GM19035 (cell line): ENCODE measurements around the gene ELOVL5.
"Not testable (repeated sequence)": the region's sequence is repeated elsewhere in the genome, so short reads cannot be mapped to it uniquely, and the experiment has no call there.

Experiments used
- ATAC-seq: cut with Tn5 transposase; IDR thresholded peaks from one replicate; pipeline ENCODE4 v1.9.1; 2021; ENCODE audit not compliant: unreplicated experiment

ELOVL5 gene

DNA sequence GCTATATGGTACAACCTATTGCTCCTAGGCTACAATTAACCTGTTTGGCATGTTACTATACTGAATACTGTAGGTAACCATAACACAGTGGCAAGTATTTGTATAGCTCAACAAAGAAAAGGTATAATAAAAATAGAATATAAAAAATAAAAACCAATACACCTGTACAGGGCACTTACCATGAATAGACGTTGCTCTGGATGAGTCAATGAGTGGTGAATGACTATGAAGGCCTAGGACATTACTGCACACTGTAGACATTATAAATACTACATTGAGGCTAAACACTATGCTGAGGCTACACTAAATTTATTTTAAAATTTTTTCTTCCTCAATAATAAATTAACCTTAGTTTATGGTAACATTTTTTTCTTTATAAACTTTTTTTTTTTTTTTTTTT lies 18.6 kb downstream of the ELOVL5 start:
- ATAC-seq, result no peak

DNA sequence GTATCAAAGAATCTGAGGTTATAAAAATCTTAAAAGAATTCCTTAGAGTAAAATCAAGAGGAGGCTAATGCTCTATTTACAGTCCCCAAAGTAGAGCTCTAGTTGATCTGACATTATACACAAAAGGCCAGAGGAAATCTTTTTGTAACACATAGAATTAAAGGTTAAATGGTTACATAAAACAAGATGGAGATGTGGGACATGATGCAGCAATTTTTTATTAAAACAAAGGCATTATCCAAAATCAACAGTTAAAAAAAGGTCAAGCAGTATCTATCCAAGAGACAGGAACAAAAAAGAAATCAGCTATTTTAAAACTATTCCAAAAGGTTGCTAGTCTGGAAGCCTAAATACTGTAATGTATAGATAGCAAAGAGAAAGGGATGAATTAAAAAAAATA lies 20.4 kb downstream of the ELOVL5 start:
- no peak for ATAC-seq

DNA sequence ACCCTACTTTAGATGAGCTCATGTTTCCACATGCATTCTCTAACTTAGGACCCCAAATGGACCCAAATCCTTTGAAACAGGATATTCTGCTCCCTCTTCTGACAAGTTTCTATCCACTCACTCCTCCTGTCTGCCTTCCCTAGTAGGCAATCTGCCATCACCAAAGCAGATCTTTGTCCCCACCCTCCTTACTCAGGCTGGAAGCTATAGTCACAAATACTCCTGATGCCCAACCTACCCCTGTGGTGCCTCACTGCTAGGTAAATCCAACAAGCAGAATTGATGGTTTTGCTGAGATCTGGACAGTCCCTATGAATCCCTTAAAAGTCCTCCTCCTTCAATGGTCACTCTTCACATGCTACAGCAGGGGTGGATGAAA lies 21.7 kb downstream of the ELOVL5 start:
- no peak for ATAC-seq

DNA sequence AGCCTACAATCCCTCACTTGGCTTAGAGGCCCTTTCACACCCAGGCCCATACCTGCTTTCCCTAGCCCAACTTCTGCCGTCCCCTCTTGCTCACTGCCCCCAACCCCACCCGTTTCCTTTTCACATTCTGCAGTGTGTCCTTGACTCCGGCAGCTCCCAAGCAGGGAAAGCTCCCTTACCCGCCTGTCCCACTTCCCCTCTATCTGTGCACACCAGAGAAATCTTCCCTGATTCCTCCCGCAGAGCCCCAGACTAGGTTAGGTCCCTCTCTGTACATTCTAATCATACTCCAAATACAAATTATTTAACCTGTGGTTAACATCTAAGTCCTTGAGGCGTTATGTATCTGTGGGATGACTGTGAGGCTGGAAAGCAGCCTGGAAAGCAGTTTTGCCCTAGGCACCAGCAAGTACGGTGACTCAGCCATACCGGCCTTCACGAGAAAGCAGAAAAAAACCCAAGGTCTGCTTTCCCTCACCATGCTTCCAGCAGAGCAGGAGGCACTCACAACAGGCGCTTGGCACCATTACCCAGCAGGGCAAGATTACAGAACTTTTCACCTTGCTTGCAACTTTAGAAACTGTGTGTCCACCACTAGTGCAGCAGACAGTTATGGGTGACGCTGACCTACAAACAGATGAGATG lies 22.3 kb downstream of the ELOVL5 start:
- ATAC-seq, result no peak

DNA sequence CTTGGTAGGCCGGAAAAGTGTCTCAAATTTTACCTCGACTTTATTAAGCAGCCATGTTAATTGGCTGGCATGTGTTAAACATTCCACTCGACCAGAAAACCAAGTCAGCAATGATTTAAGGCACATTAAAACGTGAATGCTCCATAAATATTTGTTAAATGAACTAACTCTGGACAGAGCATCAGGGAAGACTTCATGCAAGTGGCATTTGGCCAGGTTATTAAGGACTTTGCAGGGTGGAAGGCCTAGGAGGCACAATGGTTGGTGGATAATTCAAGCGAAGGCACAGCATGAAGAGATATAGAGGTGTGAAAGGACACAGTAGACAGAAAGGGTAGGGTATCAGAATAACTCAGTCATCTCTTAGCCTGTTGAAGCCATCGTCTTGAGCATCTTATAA lies 23.0 kb downstream of the ELOVL5 start:
- no peak for ATAC-seq

DNA sequence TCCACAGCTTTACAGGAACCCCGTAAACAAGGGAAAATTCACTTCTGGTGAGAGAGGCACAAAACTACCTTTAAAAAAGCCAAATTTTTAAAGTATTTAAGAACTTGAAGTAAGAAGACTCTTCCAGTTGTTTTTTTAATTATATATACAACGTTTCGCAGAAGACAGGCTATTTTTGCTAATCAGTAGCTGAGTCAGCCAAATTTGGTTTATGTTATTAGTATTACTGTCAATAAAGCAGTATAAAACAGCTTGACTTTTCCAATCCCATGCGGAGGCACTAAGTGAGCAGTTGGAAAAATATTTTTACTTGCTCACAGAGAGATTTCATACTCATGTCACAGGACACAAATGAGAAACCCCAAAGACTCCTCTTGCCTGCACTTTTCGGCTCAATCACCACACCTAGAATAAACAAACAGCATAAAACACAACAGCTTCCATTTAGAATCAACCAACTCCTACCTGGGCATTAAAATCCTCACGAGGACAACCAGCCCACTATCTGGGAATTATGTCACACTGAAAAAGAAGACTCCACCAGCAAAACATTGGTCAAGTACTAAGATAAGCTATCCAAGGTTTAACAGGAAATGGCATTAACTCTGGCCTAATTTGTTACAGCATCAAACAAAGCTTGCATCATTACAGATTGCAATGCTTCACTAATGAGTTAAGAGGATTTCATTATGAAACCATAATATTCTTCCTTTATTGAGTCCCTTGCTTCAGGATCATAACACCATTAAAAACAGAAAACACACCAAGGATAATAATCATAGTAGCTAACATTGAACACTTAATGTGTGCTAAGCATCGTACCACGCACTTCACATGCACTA lies 26.3 kb downstream of the ELOVL5 start:
- ATAC-seq, result no peak

DNA sequence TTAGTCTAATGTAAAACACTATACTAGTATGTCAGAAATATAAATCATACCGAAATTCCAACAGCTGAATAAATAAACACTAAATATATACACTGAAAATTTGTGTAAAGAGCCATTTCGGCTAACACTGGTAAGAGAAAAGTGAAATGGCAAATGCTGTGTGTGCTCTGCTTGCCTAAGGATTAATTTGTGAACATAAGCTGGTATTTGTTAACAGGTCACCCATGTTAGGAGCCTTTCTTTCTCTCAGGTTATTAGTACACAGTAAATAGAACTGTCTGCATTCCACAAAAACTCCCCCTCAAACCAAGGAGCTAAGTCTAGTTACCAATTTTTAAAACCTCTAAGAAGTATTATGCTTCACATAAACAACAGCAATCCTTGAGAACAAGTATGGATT lies 27.0 kb downstream of the ELOVL5 start:
- ATAC-seq, result no peak

DNA sequence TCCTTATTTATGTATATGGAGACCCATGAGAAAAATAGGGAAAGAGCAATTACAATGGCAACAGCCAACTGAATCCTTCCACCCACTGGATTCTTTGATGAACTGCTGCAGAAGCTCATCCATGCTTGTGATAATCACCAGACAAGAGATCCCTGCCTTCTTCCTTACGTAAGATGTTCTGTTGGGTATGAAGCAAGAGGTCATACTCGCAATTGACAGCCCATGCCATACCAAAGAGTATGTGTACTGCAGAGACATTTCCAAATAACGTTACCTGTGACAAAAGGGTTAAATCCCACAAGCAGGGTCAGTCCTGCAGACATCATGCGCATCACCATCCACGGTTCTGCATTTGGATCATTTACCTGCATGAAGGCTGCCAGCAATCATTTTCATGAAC lies 27.8 kb downstream of the ELOVL5 start:
- ATAC-seq, result no peak

DNA sequence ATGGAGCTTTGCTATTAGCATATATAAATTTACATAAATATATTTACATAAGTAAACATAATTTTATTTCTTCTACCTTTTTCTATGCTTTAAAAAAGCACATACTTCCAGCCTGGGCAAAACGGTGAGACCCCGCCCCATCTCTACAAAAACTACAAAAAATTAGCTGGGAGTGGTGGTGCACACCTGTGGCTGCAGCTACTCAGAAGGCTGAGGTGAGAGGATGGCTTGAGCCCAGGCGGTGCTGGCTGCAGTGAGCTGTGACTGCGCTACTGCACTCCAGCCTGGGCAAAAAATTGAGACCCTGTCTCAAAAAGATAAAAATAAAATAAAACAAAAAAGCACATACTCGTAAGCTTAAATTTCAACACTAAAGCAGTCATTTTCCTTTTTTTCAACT lies 30.3 kb downstream of the ELOVL5 start:
- ATAC-seq, result no peak

DNA sequence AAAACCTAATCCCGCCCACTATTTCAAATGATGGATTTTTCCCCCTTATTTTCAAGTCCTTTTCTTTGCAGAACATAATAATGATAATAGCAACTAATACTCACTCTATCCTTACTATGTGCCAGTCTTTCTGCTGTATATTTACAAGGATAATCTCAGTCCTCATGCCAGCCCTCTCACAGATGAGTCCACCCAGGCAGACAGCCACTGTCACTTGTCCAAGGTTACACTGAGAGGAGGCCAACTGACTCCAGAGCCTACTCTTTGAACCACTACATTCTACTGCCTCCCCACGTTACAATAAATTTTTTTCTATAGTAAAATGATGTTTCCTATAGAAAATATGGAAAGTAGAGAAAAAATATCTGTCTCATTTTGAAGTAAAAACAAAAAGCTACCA lies 30.9 kb downstream of the ELOVL5 start:
- no peak for ATAC-seq

DNA sequence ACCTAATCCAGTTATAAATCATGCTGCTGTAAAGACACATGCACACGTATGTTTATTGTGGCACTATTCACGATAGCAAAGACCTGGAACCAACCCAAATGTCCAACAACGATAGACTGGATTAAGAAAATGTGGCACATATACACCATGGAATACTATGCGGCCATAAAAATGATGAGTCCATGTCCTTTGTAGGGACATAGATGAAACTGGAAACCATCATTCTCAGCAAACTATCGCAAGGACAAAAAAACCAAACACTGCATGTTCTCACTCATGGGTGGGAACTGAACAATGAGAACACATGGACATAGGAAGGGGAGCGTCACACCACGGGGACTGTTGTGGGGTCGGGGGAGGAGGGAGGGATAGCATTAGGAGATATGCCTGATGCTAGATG lies 31.5 kb downstream of the ELOVL5 start:
- ATAC-seq, result not testable (repeated sequence)

DNA sequence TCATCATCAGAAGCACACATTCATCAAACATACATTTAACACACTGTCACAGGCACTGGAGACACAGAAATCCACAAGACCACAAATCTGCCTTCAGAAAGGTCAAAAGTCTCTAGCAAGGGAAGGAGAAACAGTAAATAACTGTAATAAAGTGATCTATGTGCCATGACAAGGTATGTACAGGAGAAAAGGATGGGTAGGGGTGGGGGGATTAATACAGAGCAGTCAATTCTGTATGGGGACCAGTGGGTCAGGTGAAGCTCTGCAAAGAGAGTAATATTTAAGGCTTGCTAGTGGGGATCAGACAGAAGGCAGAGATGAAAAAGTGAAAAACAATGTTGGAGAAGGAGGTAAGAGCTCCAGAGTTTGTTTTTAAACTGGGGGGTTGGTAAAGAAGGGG lies 32.6 kb downstream of the ELOVL5 start:
- ATAC-seq, result no peak

DNA sequence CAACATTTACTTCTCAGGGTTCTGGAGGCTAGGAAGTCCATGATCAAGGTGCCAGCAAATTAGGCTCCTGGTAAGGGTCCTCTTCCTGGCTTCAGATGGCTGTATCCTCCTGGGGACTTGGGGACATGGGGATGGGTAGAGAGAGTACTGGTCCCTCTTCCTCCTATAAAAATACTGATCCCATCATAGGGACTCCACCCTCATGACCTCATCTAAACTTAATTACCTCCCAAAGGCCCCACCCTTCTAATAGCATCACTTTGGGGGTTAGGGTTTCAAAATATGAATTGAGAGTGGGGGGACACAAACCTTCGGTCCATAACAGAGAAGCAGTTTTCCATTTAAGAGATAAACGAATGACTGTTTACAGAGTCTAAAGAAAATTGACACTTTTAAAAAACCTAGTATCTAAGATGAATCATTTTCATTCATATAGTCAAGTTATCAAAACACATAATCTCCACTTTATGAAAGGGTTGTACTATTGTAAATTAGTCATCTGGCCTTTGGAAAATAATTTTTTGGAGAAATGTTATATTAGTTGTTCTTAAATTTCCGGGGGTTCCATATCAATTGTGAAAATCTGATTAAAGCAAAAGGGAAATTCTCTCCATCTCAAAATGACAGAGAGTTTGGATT lies 33.5 kb downstream of the ELOVL5 start:
- no peak for ATAC-seq

DNA sequence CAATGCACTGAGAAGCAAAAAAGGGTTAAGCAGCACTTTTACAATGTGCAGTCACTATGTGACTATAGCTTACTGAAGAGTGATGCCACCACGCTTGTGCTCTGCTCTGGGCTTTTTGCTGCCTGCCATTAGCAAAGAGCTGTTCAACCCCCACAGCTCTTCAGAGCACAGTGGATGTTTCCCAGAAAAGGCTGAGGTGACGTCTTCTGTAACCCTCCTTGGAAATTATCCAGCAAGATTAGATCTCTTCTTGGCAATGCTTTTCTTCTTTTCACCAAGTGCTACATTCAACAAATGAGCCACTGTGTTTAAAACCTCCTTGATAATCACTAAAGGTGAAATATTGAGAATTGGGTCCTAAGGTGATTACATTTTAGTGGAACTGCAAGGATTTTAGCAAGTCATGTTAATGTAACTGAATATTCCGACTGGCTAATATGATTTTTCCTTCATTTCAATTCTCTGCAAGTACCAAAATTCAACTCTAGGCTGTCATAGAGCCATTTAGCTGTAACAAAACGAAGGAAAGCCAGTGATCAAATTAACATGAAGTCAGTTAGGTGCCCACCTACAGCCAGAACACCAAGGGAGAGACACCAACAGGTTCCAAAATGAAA lies 34.9 kb downstream of the ELOVL5 start:
- ATAC-seq, result no peak

DNA sequence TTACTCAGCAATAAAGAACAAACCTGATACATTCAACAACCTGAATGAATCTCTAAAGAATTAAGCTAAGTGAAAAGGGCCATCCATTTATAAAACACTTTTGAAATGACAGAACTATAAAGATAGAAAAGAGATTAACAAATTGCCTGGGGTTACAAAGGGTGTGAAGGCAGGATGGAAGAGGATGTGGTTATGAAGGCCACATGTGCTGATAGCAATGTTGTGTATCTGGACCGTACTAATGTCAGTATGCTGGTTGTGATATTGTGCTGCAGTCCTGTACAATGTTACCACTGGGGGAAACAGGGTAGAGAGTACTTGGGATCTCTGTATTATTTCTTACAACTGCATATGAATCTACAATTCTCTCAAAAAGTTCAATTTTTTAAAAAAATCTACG lies 36.4 kb downstream of the ELOVL5 start:
- ATAC-seq, result no peak

DNA sequence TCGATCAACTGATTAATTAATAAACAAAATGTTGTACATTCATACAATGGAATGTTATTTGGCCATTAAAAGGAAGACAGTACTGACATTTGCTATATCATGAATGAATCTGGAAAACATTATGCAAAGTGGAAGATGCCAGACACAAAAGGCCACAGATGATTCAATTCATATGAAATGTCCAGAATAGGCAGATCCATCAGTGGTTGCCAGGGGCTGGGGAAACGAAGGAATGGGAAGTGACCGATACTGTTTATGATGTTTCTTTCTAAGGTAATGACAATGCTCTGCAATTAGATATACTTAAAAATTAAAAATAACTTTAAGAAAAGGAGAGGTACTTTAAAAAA lies 37.2 kb downstream of the ELOVL5 start:
- no peak for ATAC-seq

DNA sequence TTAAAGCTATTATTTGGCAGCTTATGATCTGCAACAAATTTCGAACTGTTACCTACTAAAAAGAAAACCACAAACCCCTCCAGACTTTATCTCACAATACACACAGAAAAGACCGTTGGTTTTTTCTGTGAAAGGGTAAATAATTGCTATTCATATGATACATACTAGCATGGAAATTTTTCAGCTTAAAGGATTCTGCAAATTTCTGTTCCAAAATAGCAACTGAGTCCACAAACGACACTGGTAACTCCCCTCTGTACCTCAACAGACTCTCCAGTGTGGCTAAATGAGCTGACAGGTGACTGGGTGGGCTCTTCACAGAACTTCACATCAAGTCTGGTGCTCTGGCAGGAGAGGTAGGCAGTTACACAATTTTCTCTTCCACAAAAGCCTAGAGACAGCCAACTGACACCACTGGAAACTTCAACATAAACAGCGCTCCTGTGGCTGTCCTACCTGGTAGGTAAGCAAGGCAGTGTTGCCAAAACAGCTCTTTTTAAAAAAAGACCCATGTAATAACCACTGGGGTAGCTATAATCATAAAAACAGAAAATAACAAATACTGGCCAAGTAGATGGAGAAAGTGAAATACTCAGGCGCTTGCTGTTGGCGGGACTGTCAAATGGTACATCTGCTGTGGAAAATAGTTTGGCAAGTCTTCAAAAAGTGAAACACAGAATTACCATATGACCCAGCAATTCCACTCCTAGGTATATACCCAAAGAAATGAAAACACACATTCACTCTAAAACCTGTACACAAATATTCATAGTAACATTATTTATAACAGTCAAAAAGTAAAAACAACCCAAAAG lies 37.8 kb downstream of the ELOVL5 start:
- no peak for ATAC-seq

DNA sequence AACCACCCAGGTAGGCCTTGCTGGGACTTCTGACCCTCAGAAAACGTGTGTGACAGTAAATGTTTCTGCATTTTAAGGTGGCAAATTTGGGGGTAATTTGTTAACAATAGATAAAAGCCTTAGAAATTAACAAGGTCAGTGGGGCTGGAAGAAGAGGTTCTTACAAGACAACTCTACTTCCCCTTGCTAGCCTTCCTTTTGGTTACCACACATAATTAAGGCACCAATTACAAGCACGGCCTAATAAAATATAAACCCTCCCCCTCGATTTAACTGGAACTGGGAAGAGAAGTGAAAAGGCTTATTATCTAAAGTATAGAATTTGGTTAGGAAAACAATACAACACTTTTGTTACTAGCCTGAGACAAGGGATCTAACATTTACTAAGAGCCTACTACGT lies 38.8 kb downstream of the ELOVL5 start:
- peak; percentile 12 for ATAC-seq

DNA sequence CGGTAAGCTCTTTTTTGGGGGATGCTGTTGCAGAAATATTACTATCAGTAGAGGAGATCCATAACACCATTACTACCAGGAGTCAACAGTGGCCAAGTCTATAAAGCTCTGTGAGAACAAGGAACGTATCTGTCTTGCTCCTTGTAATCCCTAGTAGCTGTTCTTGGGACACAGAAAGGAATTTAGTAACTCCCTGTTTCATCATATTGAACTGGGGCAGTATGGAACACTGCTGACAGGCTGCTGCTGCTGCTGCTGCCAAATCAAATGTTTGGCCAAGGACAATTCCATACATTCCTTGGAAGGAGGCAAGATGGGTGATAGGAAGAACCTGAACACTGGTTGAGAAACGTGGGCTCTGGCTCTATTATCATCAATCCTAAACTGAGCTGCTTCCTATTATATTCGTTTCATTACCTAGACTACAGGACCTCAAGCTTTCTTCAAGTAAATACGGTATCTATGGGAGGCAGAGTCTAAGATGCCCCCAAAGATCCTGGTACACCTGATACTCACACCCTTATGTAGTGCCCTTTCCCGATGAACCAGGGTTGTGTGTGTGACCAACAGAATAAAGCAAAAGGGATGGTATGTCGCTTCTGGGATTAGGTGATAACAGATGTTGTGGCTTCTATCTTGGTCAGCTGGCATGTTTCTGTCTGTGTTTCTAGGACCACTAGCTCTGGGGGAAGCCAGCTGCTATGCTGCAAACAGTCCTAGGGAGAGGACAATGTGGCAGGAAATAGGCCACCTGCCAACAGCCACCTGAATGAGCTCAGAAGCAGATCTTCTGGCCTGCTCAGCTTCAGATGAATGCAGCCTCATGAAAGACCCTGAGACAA lies 39.5 kb downstream of the ELOVL5 start:
- peak; percentile 69 for ATAC-seq

DNA sequence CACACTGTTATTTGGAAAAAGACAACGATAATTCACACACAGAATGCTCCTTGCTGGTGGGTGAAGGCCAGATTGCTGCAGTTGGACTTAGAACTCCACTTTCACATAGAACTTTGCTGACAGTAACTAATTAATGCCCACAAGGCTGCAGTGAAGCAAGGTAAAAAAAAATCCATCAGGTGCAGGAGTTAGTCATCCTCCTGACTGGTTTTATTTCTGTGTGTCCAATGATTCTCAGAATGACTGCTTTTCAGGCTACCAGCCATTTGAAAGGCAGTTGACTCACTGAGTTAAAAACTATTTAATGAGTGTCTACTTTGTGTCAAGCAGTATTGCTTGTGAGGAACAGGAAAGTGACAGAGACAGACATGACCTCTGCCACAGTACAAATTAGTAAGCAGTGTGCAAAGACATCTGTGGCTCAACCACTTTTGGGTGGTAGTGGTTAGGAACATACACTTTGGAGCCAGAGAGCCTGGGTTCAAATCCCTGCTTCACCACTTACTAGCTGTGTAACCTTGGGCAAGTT lies 41.9 kb downstream of the ELOVL5 start:
- peak; percentile 39 for ATAC-seq
